ENCODE results near the gene PARP8. TPM values are rescaled to one million over a fixed set of nuclear protein-coding genes. Genes with fewer than 3 reads are reported as not detected.

Gene PARP8
- polyA plus RNA-seq, 1 donor (not counting 4 experiments of a cell fraction or from before 2014, with no cell fraction given), result 29.1 TPM

DNA sequence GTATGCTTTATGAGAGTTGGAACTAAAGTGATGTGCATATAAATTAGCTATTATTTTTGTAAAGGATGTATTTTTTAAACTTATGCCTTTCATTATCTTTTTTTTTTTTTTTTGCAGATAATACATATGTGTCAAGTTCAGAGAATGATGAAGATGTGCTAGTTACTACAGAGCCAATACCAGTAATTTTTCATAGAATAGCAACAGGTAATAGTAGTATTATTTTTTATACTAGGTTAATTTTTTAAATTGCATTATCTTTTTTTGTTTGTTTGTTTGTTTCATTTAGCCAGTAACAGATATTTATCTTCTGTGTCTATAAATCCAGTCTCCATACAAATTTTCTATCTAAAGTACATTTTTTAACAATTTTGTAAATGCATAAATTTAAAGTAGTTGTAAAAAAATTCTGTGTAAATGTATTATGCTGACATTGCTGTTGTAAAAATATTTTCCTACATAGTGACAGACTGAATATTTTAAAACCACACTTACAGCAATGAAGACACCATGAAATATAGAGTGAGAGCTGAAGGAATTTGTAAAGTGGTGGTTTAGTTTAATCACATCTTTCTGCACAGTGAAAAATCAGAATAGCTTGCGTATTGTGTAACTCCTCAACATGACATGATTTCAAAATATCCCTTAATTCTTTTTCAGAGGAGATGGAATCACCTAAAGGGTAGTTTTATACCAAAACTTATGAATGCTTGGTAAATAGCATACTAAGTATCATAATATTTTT, 93.3 kb downstream of the PARP8 start:
- Histone ChIP-seq H2AFZ (ENCODE audit: control insufficient read depth, low read length) (no peak overlapping the region), H3K4me3 (ENCODE audit: control insufficient read depth in 2 of 3, extremely low read depth in 1 of 3, insufficient read depth in 2 of 3, low read depth in 1 of 3, low read length in 3 of 3) (no peak overlapping the region), H3K9ac (ENCODE audit: control insufficient read depth, extremely low read depth, insufficient read depth, low read length) (no peak overlapping the region), H3K27me3 (ENCODE audit: control insufficient read depth, extremely low read depth, insufficient read depth, low read length) (no peaks in the 10 kb centered on the region), H3K36me3 (ENCODE audit: control insufficient read depth in 2 of 2, extremely low read depth in 1 of 2, insufficient read depth in 2 of 2, low read length in 2 of 2) (peaks cover 0 to 4% of the 10 kb centered on the region in 2 experiments), H3K9me3 (ENCODE audit: control insufficient read depth, low read depth, low read length) (no peaks in the 10 kb centered on the region), H3K9me1 (ENCODE audit: control insufficient read depth, extremely low read depth, insufficient read depth, low read length) (no peaks in the 10 kb centered on the region), H3K27ac (ENCODE audit: control insufficient read depth, insufficient read depth, low read length) (no peak overlapping the region), H3K4me1 (ENCODE audit: control insufficient read depth, extremely low read depth, insufficient read depth, low read length) (no peaks in the 10 kb centered on the region), H3K4me2 (ENCODE audit: control insufficient read depth, extremely low read depth, insufficient read depth, low read depth, low read length) (no peak overlapping the region), H4K20me1 (ENCODE audit: control insufficient read depth, extremely low read depth, insufficient read depth, low read length) (no peaks in the 10 kb centered on the region), H3K79me2 (ENCODE audit: control insufficient read depth, insufficient read depth, low read length) (no peaks in the 10 kb centered on the region)
- no peak for DNase-seq (ENCODE audit: low read depth, low spot score)
- no peak for TF ChIP-seq EZH2 (IDR thresholded peaks at IDR 0.05; ENCODE audit: low read length)
- TF ChIP-seq, protein P1, sequence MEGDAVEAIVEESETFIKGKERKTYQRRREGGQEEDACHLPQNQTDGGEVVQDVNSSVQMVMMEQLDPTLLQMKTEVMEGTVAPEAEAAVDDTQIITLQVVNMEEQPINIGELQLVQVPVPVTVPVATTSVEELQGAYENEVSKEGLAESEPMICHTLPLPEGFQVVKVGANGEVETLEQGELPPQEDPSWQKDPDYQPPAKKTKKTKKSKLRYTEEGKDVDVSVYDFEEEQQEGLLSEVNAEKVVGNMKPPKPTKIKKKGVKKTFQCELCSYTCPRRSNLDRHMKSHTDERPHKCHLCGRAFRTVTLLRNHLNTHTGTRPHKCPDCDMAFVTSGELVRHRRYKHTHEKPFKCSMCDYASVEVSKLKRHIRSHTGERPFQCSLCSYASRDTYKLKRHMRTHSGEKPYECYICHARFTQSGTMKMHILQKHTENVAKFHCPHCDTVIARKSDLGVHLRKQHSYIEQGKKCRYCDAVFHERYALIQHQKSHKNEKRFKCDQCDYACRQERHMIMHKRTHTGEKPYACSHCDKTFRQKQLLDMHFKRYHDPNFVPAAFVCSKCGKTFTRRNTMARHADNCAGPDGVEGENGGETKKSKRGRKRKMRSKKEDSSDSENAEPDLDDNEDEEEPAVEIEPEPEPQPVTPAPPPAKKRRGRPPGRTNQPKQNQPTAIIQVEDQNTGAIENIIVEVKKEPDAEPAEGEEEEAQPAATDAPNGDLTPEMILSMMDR (optimal IDR thresholded peaks at IDR 0.05 in 1 of 3, IDR thresholded peaks at IDR 0.05 in 1 of 3, conservative IDR thresholded peaks at IDR 0.05 in 1 of 3; ENCODE audit: extremely low read depth in 1 of 3, insufficient read depth in 2 of 3, low read length in 3 of 3), result no peak
- FAIRE-seq, result no peak
- dilution Hi-C loops (cut with MboI; ENCODE audit: extremely low pct_ligation_motif_present, low sequenced_read_pairs), result no loop called here

DNA sequence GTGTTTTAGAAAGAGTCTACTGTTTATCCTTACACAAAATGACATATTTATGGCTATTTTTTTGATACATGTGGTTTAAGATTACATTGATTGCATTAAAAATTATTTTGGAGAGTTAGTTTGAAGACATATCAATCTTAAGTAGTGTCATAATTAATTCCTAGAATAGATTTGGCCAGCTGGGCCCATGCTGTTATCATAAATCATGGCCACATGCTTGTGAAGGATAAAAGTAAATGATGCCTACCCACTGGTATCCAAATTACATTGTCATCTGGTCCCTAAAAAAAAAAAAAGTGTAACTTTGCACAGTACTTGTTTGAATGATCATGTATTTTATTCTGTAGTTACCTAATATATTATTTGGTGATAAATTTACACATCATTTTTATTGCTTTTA, 96.9 kb downstream of the PARP8 start:
- Histone ChIP-seq H3K4me1 (ENCODE audit: control insufficient read depth, extremely low read depth, insufficient read depth, low read length) (no peaks in the 10 kb centered on the region), H3K27ac (ENCODE audit: control insufficient read depth, insufficient read depth, low read length) (no peak overlapping the region)
- TF ChIP-seq, protein P1 (optimal IDR thresholded peaks at IDR 0.05 in 1 of 3, IDR thresholded peaks at IDR 0.05 in 1 of 3, conservative IDR thresholded peaks at IDR 0.05 in 1 of 3; ENCODE audit: extremely low read depth in 1 of 3, insufficient read depth in 2 of 3, low read length in 3 of 3), result no peak
- TF ChIP-seq EZH2 (IDR thresholded peaks at IDR 0.05; ENCODE audit: low read length), result no peak

More for the DNA sequence above, 96.9 kb downstream of the PARP8 start:
- FAIRE-seq (no peak), DNase-seq (ENCODE audit: low read depth, low spot score) (no peak)
- no peaks in the 10 kb centered on the region for H3K9me1 ChIP-seq (ENCODE audit: control insufficient read depth, extremely low read depth, insufficient read depth, low read length)
- no peaks in the 10 kb centered on the region for H3K27me3 ChIP-seq (ENCODE audit: control insufficient read depth, extremely low read depth, insufficient read depth, low read length)
- H3K9me3 ChIP-seq (ENCODE audit: control insufficient read depth, low read depth, low read length), result no peaks in the 10 kb centered on the region
- dilution Hi-C loops (cut with MboI; ENCODE audit: extremely low pct_ligation_motif_present, low sequenced_read_pairs), result no loop called here
- no peak overlapping the region for H2AFZ ChIP-seq (ENCODE audit: control insufficient read depth, low read length)
- H3K4me3 ChIP-seq (ENCODE audit: control insufficient read depth in 2 of 3, extremely low read depth in 1 of 3, insufficient read depth in 2 of 3, low read depth in 1 of 3, low read length in 3 of 3), result no peak overlapping the region
- no peaks in the 10 kb centered on the region for H4K20me1 ChIP-seq (ENCODE audit: control insufficient read depth, extremely low read depth, insufficient read depth, low read length)
- no peak overlapping the region for H3K9ac ChIP-seq (ENCODE audit: control insufficient read depth, extremely low read depth, insufficient read depth, low read length)
- no peaks in the 10 kb centered on the region for H3K79me2 ChIP-seq (ENCODE audit: control insufficient read depth, insufficient read depth, low read length)
- H3K36me3 ChIP-seq (ENCODE audit: control insufficient read depth in 2 of 2, extremely low read depth in 1 of 2, insufficient read depth in 2 of 2, low read length in 2 of 2), result peaks cover 0 to 4% of the 10 kb centered on the region in 2 experiments
- no peak overlapping the region for H3K4me2 ChIP-seq (ENCODE audit: control insufficient read depth, extremely low read depth, insufficient read depth, low read depth, low read length)
